C1 segment of cervical spinal cord (tissue), 14 donors: ENCODE data around the gene MALAT1.

ENCODE experiments used
- DNase-seq, 14 donors: peaks; one replicate each; lab custom pipeline; 2025; lab: John Stamatoyannopoulos, UW

The MALAT1 gene

DNA sequence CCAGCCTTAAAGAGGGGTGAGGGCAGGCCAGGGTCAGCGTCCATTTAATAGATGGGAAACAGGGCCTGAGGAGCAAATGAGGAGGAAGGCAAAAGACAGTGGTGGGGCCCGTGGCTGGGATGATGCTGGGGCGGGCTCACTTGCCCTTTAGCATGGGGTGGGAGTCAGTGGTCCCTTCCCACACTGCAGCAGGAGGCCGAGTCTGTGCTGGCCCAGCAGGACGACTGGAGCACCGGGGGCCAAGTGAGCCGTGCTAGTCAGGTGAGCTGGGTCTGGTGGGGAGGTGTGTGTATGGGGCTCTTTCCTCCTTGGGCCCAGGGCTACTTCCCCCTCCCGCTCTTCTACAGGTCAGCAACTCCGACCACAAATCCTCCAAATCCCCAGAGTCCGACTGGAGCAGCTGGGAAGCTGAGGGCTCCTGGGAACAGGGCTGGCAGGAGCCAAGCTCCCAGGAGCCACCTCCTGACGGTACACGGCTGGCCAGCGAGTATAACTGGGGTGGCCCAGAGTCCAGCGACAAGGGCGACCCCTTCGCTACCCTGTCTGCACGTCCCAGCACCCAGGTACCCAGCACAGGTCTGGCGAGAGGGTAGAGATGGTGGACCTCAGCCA is 38.9 kb downstream of the MALAT1 start:
- no peak for DNase-seq

DNA sequence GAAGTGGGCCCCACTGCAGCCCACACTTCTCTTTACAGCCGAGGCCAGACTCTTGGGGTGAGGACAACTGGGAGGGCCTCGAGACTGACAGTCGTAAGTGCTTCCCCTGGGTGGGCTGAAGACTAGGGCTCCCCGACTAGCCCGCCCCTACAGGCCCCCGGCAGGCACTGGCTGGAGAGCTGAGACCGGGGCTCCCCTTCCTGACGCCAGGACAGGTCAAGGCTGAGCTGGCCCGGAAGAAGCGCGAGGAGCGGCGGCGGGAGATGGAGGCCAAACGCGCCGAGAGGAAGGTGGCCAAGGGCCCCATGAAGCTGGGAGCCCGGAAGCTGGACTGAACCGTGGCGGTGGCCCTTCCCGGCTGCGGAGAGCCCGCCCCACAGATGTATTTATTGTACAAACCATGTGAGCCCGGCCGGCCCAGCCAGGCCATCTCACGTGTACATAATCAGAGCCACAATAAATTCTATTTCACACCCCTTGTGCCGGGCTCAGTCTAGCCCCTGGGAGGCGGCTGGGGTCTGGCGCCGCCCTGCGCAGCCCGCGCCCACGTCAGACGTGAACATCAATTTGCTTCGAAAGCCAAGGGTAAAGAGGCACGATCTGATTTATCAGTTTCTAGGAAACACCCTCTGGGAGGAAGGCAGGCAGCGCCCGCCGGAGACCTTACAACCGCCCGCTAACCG is 39.5 kb downstream of the MALAT1 start:
- no peak for DNase-seq

DNA sequence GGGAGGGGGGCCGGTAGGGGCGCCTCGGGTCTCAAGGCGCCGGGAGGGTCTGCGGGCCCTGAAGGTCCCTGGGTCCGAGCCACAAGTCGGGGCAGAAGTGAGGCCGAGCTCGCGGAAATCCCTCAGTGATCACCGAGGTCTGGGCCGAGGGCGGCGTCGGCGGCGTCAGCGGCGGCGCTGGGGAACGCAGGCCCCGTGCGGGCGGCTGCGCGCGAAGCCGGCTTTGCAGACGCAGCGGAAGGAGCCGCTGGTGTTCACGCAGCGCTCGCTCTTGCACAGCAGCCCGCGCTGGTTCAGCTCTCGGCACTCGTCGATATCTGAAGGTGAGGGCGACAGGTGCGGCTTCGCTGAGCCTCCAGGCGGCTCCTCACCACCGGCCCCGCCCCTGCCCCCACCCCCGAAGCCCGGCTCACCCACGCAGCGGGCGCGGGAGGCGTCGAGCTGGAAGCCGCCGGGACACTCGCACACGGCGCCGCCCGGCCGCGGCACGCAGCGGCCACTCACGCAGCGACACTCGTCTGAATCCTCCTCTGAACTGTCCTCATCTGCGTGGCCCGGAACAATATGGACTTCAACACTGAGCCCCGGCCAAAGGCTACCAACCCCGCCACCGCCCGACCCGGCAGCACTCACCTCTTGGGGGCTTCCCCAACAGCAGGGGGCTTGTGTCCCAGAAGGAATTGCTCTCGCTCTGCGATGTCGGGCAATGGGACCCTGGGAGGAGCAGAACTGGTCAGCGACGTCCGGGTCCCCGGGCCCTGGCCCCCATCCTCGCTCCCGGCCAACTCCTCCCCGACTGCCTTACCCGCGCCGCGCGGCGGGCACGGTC is 40.3 kb downstream of the MALAT1 start:
- DNase-seq: no peak

DNA sequence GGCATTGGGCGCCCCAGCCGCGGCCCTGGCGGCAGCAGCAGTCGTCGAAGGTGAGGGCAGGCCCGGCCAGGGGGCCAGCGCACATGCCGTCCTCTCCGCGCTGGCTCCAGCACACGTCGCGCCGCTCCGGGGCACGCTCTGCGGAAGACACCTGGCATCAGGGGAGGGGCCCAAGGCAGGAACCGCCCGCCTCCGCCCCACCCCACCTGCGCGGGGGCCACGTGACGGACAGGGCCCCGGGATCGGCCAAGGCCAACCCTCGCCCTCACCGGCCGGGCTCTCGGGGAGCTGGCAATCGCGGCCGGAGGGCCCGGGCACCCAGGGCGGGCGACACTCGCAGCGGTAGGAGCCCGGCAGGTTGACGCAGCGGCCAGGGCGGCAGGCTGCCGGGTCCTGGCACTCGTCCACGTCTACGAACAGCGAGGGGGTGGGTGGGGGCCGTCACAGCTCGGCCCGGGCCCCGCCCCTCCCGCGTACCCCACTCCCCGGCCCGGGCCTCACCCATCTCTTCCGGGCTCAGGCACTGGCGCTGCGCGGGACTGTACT is 41.0 kb downstream of the MALAT1 start:
- no peak for DNase-seq

DNA sequence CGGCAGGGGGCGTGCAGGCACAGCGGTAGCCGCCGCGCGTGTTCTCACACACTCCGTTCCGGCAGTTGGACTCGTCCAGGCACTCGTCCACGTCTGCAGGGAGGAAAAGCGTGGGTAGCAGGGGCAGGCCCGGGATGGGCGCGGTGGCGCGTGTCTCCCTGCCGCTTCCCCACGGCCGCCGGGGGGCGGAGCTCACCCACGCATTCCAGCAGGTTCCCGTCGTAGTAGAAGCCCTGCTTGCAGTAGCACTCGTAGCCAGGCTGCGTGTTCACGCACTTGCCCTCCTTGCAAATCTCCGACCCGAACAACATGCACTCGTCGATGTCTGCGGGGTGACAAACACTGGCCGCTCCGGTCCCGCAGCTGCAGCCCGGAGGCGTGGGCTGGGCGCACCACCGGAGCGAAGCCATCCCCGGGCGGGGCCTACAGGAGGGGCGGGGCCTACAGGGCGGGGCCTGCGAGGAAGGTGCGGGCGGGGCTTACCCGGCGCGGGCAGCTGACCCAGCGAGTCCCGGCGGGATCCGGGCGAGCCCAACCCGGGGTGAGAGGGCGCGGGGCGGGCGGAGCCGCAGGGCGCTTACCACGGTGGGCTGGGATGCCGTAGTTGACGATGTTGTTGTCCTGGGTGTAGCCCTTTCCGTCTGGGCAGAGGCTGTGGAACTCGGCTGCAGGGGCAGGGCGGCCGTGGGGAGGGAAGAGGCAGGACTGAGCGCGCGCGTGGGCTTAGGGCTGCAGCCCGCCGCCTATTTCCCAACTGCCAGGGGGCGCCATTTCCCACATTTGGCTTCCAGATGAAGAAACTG is 41.6 kb downstream of the MALAT1 start:
- DNase-seq: peak; percentile 66 to 94 (median 89)

DNA sequence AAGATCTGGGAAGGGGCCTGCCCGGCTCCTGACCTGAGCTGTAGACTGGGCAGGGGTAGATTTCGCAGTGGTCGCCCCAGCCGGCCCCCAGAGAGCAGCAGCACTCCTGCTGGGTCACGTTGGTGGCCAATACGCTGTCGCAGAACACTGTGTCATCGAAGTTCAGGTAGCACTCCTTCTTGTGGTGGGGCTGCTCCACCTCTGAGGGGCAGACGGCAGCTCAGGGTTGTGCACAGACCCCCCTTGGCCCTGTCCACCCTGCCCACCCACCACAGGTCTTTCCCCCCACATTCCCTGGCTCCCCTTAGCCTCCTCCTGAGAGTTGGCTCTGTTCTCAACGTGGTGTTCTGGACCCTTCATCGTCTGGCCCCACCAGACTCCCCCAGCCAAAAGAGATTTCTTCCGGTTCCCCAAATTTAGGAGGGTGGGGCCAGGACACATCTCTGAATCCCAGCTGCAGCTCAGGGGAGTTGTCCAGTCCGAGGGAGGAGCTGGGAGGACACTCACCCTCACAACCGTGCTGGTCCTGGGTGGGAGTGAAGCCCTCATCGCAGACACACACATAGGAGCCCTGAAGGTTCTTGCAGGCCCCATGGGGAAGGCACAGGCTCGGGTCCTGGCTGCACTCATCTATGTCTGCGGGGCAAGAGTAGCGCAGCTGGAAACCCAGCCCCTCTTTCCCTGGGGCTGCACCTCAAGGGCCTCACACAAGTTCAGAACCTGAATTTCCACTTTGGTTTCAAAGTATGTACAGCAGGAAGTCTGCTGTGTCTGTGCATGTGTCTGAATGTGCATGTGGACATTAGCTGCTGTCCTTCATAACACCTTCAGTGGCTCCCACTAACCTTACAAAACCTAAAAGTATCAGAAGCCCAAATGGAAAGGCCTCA is 42.5 kb downstream of the MALAT1 start:
- no peak for DNase-seq

DNA sequence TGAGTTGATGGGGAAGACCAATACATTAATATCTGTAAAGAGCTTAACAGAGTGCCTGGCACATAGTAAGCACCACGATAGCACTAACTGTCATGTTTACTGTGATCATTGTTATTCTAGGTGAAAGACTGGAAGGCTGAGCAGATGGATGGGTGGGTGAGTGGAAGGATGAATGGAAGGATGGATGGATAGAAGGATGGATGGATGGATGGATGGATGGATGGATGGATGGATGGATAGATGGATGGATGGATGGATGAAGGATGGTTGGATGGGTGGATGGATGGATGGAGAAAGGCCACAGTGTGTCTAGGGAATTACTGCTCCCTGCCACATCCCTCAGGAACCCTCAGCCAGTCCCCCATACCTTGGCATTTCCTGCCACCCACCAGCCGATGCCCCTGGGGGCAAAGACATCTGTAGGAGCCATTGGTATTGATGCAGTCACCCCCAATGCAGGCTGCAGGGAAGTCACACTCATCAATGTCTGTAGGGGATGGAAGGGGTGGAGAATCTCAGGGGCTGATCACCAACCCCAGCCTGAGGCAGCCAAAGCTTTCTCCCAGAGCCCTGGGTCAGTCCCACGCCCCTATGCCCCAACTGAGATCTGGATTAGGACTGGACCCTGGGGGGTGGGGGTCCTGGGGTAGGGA is 44.0 kb downstream of the MALAT1 start:
- no peak for DNase-seq

DNA sequence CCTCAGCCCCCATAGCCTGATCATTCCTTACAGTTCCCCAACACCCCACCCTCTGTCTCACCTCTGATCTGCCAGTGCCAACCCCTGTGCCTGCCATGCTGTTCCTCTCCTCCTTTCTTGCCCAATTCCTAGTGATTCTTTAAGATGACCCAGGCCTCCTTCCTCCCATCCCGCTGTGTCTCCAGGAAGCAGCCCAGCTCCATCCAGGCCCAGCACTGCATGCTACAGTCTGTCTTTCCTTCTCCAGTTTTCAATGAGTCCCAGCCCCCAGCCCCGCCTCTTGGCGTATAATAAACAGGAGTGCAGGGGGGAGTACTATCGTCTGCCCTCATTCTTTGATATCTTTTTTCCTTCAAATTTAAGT is 47.0 kb downstream of the MALAT1 start:
- DNase-seq: no peak

DNA sequence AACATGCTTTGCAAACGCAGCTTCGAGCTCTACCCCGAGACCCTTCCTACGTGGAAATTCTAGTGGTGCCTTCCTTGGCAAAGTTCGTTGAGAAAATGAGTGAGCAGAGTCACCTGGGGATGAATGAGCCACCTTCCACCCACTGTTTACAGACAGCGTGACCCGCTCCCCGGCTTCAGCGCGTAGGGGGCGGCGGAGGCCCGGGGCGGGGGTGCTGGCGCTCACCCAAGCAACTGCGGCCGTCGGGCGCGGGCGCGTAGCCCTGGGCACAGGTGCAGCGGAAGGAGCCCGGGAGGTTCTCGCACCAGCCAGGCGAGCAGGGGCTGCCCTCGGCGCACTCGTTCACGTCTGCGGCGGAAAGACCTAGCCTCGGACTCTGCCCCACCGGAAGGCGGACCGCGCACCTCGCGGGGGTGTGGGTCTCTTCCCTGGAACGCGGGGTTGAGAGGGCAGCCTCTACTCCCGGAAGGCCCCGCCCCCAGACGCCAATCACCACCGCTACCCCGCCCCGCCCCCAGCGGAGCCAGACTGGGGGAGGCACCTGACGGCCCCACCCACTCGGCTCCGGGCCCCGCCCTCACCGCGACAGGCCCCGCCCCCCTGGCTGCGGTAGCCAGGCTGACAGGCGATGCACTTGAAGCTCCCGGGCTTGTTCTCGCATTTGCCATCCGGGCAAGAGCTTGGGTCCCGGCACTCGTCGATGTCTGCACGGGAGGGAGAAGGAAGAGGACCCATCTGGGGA is 47.5 kb downstream of the MALAT1 start:
- peak in 7 of 14 donors; percentile 25 to 55 (median 37) for DNase-seq

DNA sequence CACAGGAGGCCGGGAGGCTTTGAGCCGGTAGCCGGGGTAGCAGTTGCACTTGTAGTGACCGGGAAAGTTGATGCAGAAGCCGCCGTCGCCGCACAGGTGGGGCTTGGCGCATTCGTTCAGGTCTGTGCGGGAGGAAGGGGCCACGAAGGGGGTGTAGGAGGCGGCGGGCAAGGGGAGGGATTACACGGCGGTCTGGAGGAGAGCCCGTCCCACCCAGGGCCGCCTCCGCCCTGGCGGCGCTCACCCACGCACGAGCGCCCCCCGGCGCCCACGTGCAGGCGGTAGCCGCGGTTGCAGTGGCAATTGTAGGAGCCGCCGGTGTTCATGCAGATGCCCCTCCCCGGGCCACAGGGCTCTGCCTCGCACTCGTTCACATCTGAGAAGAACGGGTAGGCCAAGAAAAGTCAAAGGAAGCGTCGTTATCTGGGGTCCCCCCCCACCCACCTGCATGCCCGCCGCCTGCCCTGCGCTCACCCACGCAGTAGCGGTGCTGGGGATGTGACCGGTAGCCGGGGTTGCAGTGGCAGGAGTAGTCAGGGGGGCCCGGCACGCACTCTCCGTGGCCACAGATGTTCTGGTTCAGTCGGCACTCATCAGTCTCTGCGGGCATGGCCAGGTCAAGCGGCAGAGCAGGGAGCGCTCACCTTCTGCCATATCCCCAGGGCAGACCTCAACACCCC is 48.7 kb downstream of the MALAT1 start:
- DNase-seq: no peak

DNA sequence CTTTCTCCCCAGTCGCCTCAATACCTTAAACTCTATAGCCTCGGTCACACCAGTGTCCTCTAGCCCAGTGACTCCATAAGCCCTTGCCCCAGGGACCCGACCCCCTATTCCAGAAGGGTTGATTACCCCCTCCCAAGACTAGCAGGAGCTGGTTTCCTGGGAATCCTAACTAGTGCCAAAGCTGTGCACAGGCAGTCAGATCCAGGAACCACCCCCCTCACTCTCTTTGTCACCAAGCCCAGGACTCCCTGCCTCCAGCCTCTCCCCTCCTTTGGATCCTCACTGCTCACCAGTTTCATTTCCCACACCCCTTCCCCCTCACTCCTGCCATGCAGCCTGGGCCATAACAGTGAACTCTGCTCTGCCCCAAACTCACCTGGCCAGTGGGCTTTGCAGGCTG is 49.5 kb downstream of the MALAT1 start:
- DNase-seq: peak in 4 of 14 donors; percentile 15 to 60 (median 46)

DNA sequence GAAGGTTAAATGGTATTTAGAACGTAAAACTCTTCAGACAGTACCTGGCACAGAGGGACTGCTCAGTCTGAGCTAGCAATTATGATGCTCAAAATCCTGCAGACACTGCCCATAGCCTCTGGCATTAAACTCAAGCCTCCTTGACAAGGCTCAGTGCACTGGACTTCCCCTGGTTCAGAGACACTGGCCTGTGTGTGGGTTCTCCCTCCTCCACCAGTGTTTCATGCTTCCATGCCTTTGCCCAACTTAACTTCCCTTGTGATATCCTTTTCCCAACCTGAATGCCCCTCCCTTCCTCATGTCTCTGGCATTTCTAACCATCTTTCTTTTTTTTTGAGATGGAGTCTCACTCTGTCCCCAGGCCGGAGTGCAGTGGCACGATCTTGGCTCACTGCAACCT is 50.3 kb downstream of the MALAT1 start:
- DNase-seq: no peak

DNA sequence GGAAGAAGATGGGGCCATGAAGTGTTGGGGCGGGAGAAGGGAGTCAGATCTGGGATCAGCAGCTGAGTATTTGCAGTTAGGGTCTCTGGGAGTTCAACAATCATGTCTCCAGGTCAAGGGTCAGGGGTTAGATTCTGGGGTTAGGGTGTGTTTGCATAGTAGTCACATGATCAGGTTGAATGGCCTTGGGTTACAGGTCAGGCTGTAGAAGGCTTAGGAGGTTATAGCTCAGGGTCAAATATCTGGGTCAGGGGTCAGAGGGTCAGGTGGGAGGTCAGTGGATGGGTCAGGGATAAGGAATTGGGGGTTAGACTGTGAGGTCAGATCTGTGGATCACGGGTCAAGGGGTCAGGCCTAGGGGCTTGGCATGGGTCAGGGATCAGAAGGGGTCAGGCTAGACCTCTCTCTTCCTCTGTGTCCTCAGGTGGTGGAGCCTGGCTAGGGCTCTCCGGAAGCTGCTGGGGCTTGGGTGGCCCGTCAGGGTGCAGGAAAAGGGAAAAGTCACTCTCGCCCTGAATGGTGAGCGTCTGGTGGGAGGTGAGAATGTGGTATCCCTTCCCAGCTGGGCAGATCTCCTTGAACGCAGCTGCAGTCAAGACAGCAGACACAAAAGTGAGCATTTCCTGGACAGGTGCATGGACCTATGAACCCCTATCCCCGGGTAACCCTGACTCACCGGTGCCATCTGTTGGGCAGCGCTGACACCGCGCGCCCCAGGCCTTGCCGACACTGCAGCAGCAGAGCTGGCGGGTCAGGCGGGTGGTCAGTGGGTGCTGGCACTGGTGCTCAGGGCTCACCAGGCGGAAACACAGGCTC is 52.9 kb downstream of the MALAT1 start:
- no peak for DNase-seq

DNA sequence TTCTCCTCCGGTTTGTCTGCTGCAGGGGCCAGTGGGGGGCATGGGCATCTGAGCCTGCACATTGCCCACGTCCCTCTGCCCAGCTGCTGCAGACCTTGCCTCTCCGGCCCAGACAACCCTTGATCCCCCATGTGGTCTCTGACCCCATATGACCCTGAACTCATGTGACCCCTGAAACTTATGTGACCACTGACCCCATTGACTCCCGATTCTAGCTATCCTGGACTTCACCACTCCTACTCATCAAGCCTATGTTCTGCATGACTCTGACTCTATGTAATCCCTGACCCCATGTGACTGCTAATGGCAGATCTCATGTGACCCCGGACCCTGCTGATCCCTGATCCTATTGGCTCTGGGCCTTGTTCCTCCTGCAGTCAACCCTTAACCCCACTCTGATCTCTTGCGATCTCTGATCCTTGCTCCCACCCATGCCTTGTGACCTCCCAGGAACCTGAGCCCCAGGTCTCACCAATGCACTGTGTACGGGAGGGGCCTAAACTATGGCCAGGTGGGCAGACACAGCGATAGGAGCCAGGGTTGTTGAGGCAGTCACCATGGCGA is 53.6 kb downstream of the MALAT1 start:
- no peak for DNase-seq

DNA sequence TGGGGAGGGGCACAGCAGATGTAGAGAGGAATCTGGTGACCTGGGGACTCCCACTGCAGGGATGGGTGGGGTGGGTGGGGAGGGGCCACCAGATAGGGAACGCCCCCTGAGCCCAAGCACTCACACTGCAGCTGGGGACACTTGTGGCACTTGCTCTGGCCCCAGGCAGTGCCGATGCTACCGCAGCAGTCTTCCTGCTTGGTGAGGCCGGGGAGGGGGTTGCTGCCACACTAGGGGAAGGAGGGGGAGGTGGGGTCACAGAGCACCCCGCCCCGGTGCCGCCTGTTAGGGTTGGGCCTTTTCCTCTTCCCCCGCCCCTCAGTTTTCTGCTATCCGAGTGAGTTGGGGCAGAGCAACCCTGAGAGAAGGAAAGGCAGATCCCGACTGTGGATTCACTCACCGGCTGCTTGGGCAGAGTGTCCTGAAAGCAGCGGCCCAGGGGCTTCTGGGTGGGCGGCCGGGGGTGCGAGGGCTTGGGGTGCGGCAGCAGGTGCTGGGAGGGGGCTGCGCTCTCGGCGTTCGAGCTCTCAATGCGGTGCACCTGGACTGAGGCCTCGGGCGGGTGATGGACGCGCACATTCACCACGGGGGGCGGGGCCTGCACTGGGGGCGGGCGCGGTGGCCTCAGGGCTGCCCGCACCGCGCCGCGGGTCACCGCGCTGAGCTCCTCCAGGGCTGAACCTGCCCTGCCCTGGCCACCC is 54.6 kb downstream of the MALAT1 start:
- DNase-seq: no peak

DNA sequence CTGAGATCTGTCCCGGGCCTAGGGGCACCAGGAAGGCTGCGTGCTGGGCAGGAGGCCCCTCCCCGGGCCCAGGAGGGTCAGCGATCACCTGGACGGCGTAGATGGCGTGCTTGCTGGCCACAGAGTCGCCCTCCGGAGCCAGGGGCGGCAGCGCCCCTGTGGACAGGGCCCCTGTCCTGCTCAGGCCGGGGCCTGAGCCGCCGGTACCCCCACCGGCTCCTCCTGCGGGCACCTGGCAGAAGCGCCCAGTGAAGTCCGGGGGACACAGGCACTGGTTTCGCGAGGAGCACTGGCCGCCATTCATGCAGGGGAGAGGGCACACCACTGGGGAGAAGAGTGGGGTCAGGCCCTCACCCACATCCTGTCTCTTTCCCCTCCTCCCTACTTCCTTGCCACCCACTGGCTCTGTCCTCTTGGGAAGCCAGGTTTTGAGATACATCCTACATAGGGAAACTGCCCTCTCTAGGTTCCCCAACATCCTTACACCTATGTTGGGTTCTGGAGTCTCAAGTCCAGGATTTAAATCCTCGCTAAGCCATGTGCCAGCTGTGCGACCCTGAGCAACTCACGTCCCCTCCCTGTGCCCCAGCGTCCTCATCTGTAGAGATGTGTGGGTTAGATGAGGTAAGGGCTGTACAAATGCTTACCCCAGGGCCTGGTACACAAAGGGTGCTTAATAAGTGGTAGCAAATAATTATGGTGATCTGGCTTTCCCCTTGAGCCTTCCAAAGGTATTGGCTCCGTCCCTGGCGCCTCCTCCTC is 55.4 kb downstream of the MALAT1 start:
- no peak for DNase-seq
